BJ (cell line): ENCODE results near the gene KCNIP3. TPM values are rescaled to one million over a fixed set of nuclear protein-coding genes. Genes with fewer than 3 reads are reported as not detected.

Experiments used
- CTCF ChIA-PET: fragments of 350-600 bp; formaldehyde crosslinking; extraction: SDS; loops from one replicate; lab custom pipeline; 2021; ENCODE audit warnings: antibody characterized with exemption, inconsistent platforms; lab: Yijun Ruan, JAX
- POLR2A ChIA-PET: fragments of 300-600 bp; sonication (Branson Sonifier 250); formaldehyde crosslinking; extraction: SDS; loops from one replicate; lab custom pipeline; 2021; ENCODE audit warnings: antibody characterized with exemption; lab: Charles Lee
- DNase-seq: peaks from one replicate; pipeline ENCODE4 v3.0.0-alpha.2; 2011; ENCODE audit warnings: low read depth
- H3K27me3 ChIP-seq: 2 replicates; pipeline ENCODE4 v1.6.0; 2011; ENCODE audit warnings: low read length; ENCODE audit not compliant: control insufficient read depth, insufficient read depth
- H3K36me3 ChIP-seq: 2 replicates; pipeline ENCODE4 v1.5.1; 2011; ENCODE audit warnings: low read length; ENCODE audit not compliant: control insufficient read depth, insufficient read depth
- H3K4me3 ChIP-seq: 2 replicates; pipeline ENCODE4 v1.5.1; 2011; ENCODE audit warnings: low read depth, mild to moderate bottlenecking, control low read depth, low read length
- CTCF ChIP-seq: IDR thresholded peaks from 2 replicates; pipeline ENCODE4 v1.5.1; 2011; ENCODE audit warnings: low read depth, mild to moderate bottlenecking, control low read depth, inconsistent platforms, low read length, moderate library complexity; ENCODE audit not compliant: insufficient read depth
- polyA plus RNA-seq: library from polyadenylated mRNA; depleted of rRNA; stranded (reverse); fragments of >200 nt; gene quantifications from 2 replicates; pipeline ENCODE4 v1.2.3, GENCODE V29; 2011

KCNIP3 gene
- polyA plus RNA-seq, 1 experiment = 4.1 TPM

- TF ChIP-seq CTCF = no peak
- Histone ChIP-seq H3K27me3 (peaks cover 5% of the 10 kb centered on the region; the same call in 1 of the 2 replicates), H3K4me3 (no peak overlapping the region), H3K36me3 (no peaks in the 10 kb centered on the region)
- DNase-seq = no peak
- ChIA-PET POLR2A (no interaction called here), CTCF (interaction anchor here (0.5 to 3.4 kb wide), 2 partner anchors 75 to 83 kb away, joined by 3 to 14 read pairs; no protein-coding TSS in a partner anchor)
Observed at GRCh38 chr2:95306336-95306895, 9.3 kb downstream of the KCNIP3 start.

GRCh38 chr2:95307036-95307435 lies 9.9 kb downstream of the KCNIP3 start:
- Histone ChIP-seq H3K36me3 (no peaks in the 10 kb centered on the region), H3K4me3 (no peak overlapping the region), H3K27me3 (peaks cover 5% of the 10 kb centered on the region; the same call in 1 of the 2 replicates)
- CTCF ChIA-PET = interaction anchor here (3.4 kb wide), 1 partner anchor 76 kb away, joined by 14 read pairs; no protein-coding TSS in a partner anchor
- no peak for TF ChIP-seq CTCF
- DNase-seq = no peak
- POLR2A ChIA-PET = no interaction called here

- DNase-seq = no peak
- no peak for TF ChIP-seq CTCF
- Histone ChIP-seq H3K36me3 (no peaks in the 10 kb centered on the region), H3K4me3 (no peak overlapping the region), H3K27me3 (peaks cover 4% of the 10 kb centered on the region; the same call in 1 of the 2 replicates)
- POLR2A ChIA-PET = no interaction called here
- CTCF ChIA-PET = interaction anchor here (3.4 kb wide), 1 partner anchor 76 kb away, joined by 14 read pairs; no protein-coding TSS in a partner anchor
Observed at GRCh38 chr2:95307878-95308277, 10.7 kb downstream of the KCNIP3 start.

GRCh38 chr2:95308426-95308990 lies 11.4 kb downstream of the KCNIP3 start:
- Histone ChIP-seq H3K4me3 (no peak overlapping the region), H3K27me3 (peaks cover 2% of the 10 kb centered on the region; the same call in 1 of the 2 replicates), H3K36me3 (no peaks in the 10 kb centered on the region)
- ChIA-PET POLR2A (no interaction called here), CTCF (no interaction called here)
- TF ChIP-seq CTCF = no peak
- no peak for DNase-seq

GRCh38 chr2:95309599-95309998 lies 12.5 kb downstream of the KCNIP3 start:
- no peak for DNase-seq
- CTCF ChIA-PET = interaction anchor here (2.3 kb wide), 1 partner anchor 78 kb away, joined by 17 read pairs; no protein-coding TSS in a partner anchor
- H3K4me3 ChIP-seq = no peak overlapping the region
- H3K36me3 ChIP-seq = no peaks in the 10 kb centered on the region
- POLR2A ChIA-PET = no interaction called here
- H3K27me3 ChIP-seq = peaks cover 2% of the 10 kb centered on the region; the same call in 1 of the 2 replicates
- no peak for TF ChIP-seq CTCF
